H1 (cell line): ENCODE results near the gene ALPL. TPM values are rescaled to one million over a fixed set of nuclear protein-coding genes. Genes with fewer than 3 reads are reported as not detected.
A peak's percentile ranks its signal among the peaks of the same experiment; 100 is the strongest.

Experiments used
- CTCF ChIA-PET: fragments of 300-600 bp; sonication (Branson Sonifier 250); formaldehyde crosslinking; loops from one replicate; lab custom pipeline; 2021; ENCODE audit not compliant: partially characterized antibody; lab: Charles Lee
- POLR2A ChIA-PET: fragments of 300-600 bp; sonication (Branson Sonifier 250); formaldehyde crosslinking; loops from one replicate; lab custom pipeline; 2021; ENCODE audit warnings: inconsistent platforms; ENCODE audit not compliant: partially characterized antibody; lab: Charles Lee
- DNase-seq, 2 experiments: peaks; one replicate each; pipeline versions ENCODE4 v3.0.0 to v3.0.0-alpha.2; 2010 to 2022; ENCODE audit warnings: low spot score in 2 of 2, low read depth in 1 of 2, mixed read lengths in 1 of 2
- FAIRE-seq: peaks from 2 replicates; lab custom pipeline; 2011; peaks lifted over from hg19 to GRCh38; lab: Jason Lieb, UNC
- H2AFZ ChIP-seq: 2 replicates; pipeline ENCODE4 v1.8.1; 2012; ENCODE audit warnings: low read length, inconsistent platforms
- H2AK5ac ChIP-seq: 2 replicates; pipeline ENCODE4 v1.6.1; 2013; ENCODE audit warnings: low read depth, low read length
- H2BK120ac ChIP-seq: replicated peaks from 2 replicates; pipeline ENCODE3; 2013; ENCODE audit warnings: low read depth, low read length, inconsistent platforms
- H2BK12ac ChIP-seq: 2 replicates; pipeline ENCODE4 v1.6.1; 2013; ENCODE audit warnings: low read depth, low read length
- H2BK15ac ChIP-seq: 2 replicates; pipeline ENCODE4 v1.6.1; 2013; ENCODE audit warnings: low read length
- H2BK20ac ChIP-seq: 2 replicates; pipeline ENCODE4 v1.6.1; 2013; ENCODE audit warnings: low read length
- H2BK5ac ChIP-seq: 2 replicates; pipeline ENCODE4 v1.6.1; 2013; ENCODE audit warnings: low read depth, low read length
- H3K14ac ChIP-seq: 2 replicates; pipeline ENCODE4 v1.6.1; 2013; ENCODE audit warnings: inconsistent platforms; ENCODE audit not compliant: insufficient read length
- H3K18ac ChIP-seq: 2 replicates; pipeline ENCODE4 v1.6.1; 2013; ENCODE audit warnings: low read length; ENCODE audit errors: extremely low read depth
- H3K23ac ChIP-seq: 2 replicates; pipeline ENCODE4 v1.6.1; 2013; ENCODE audit warnings: inconsistent platforms; ENCODE audit not compliant: insufficient read length
- H3K23me2 ChIP-seq: 2 replicates; pipeline ENCODE4 v1.6.1; 2013; ENCODE audit warnings: low read depth, low read length
- H3K27ac ChIP-seq: 2 replicates; pipeline ENCODE4 v1.6.1; 2011; ENCODE audit warnings: low read depth, low read length, inconsistent platforms
- H3K27me3 ChIP-seq, 4 experiments: replicated peaks in 1 of 4; 1 replicate in 1 of 4; 2 replicates in 3 of 4; pipeline versions ENCODE4 v1.6.1 to v1.8.1; 2011 to 2013; ENCODE audit warnings: low read length in 3 of 4, mild to moderate bottlenecking in 3 of 4, inconsistent platforms in 2 of 4, mixed read lengths in 2 of 4, moderate library complexity in 1 of 4; ENCODE audit not compliant: control insufficient read depth in 3 of 4, insufficient read depth in 3 of 4; ENCODE audit errors: extremely low read depth in 1 of 4
- H3K36me3 ChIP-seq, 4 experiments: 2 replicates each; pipeline versions ENCODE4 v1.6.1 to v1.8.1; 2011 to 2013; ENCODE audit warnings: mild to moderate bottlenecking in 4 of 4, low read length in 3 of 4, moderate library complexity in 2 of 4, control low read depth in 1 of 4, inconsistent platforms in 1 of 4; ENCODE audit not compliant: insufficient read depth in 4 of 4, control insufficient read depth in 2 of 4
- H3K4ac ChIP-seq: replicated peaks from 2 replicates; pipeline ENCODE3; 2013; ENCODE audit warnings: low read length, low read depth, mixed read lengths, inconsistent platforms; ENCODE audit not compliant: insufficient read length
- H3K4me1 ChIP-seq, 4 experiments: replicated peaks in 1 of 4; 1 replicate in 1 of 4; 2 replicates in 3 of 4; pipeline versions ENCODE4 v1.6.1 to v1.8.1; 2011 to 2013; ENCODE audit warnings: low read length in 3 of 4, inconsistent platforms in 2 of 4, mixed read lengths in 1 of 4; ENCODE audit not compliant: insufficient read depth in 4 of 4, control insufficient read depth in 3 of 4
- H3K4me2 ChIP-seq, 2 experiments: 2 replicates each; pipeline versions ENCODE4 v1.6.1 to v1.8.1; 2011 to 2013; ENCODE audit warnings: low read depth in 2 of 2, low read length in 2 of 2, control low read depth in 1 of 2, inconsistent platforms in 1 of 2, mild to moderate bottlenecking in 1 of 2; ENCODE audit not compliant: insufficient read depth in 1 of 2
- H3K4me3 ChIP-seq, 4 experiments: fragments of 200-600, 300-600 bp in 1 of 4; sonication (generic), shearing (Covaris generic), sonication (Bioruptor Twin) in 1 of 4; 2 replicates each; pipeline versions ENCODE4 v1.5.1 to v1.8.1; 2011 to 2016; ENCODE audit warnings: low read length in 4 of 4, low read depth in 3 of 4, control low read depth in 2 of 4, inconsistent platforms in 2 of 4, mild to moderate bottlenecking in 2 of 4, mixed read lengths in 1 of 4, moderate library complexity in 1 of 4; ENCODE audit not compliant: insufficient read depth in 2 of 4; ENCODE audit errors: extremely low read depth in 1 of 4
- H3K56ac ChIP-seq: replicated peaks from 2 replicates; pipeline ENCODE3; 2013; ENCODE audit warnings: low read depth, mild to moderate bottlenecking, mixed read lengths, low read length, inconsistent platforms; ENCODE audit not compliant: insufficient read length
- H3K79me1 ChIP-seq: 2 replicates; pipeline ENCODE4 v1.6.1; 2013; ENCODE audit warnings: low read depth, low read length, control low read depth
- H3K79me2 ChIP-seq, 2 experiments: 2 replicates each; pipeline versions ENCODE4 v1.6.1 to v1.8.1; 2012 to 2013; ENCODE audit warnings: low read length in 2 of 2, mild to moderate bottlenecking in 2 of 2, inconsistent platforms in 1 of 2; ENCODE audit not compliant: insufficient read depth in 2 of 2, control insufficient read depth in 1 of 2
- H3K9ac ChIP-seq, 4 experiments: replicated peaks in 1 of 4; 1 replicate in 1 of 4; 2 replicates in 3 of 4; pipeline versions ENCODE4 v1.6.1 to v1.8.1; 2011 to 2013; ENCODE audit warnings: low read depth in 3 of 4, low read length in 3 of 4, control low read depth in 2 of 4, mild to moderate bottlenecking in 2 of 4, moderate library complexity in 2 of 4, inconsistent platforms in 1 of 4; ENCODE audit errors: extremely low read depth in 1 of 4
- H3K9me3 ChIP-seq, 2 experiments: 2 replicates each; pipeline versions ENCODE4 v1.6.1 to v1.8.1; 2012 to 2013; ENCODE audit warnings: mild to moderate bottlenecking in 2 of 2, moderate library complexity in 2 of 2, control low read depth in 1 of 2, inconsistent platforms in 1 of 2, low read depth in 1 of 2, low read length in 1 of 2, mixed read lengths in 1 of 2; ENCODE audit not compliant: insufficient read depth in 2 of 2
- H4K20me1 ChIP-seq, 2 experiments: replicated peaks in 1 of 2; 2 replicates each; pipeline versions ENCODE3 to v1.8.1; 2011 to 2013; ENCODE audit warnings: inconsistent platforms in 2 of 2, low read length in 2 of 2, mild to moderate bottlenecking in 1 of 2; ENCODE audit not compliant: insufficient read depth in 2 of 2, control insufficient read depth in 1 of 2
- H4K5ac ChIP-seq: 2 replicates; pipeline ENCODE4 v1.6.1; 2013; ENCODE audit warnings: low read length, low read depth, mixed read lengths, inconsistent platforms; ENCODE audit not compliant: insufficient read length
- H4K8ac ChIP-seq: 2 replicates; pipeline ENCODE4 v1.8.0; 2013; ENCODE audit warnings: mild to moderate bottlenecking, moderate library complexity, low read length, inconsistent platforms; ENCODE audit not compliant: insufficient read depth; ENCODE audit errors: extremely low read depth
- H4K91ac ChIP-seq: replicated peaks from 2 replicates; pipeline ENCODE3; 2013; ENCODE audit warnings: low read length, mixed read lengths, inconsistent platforms; ENCODE audit not compliant: insufficient read length
- KDM1A ChIP-seq: fragments of 200-600, 300-600 bp; sonication (generic); IDR thresholded peaks from 2 replicates; pipeline ENCODE4 v1.7.1; 2016; ENCODE audit warnings: mild to moderate bottlenecking, low read length, borderline replicate concordance
- KDM5A ChIP-seq: fragments of 200-600 bp; IDR thresholded peaks from 2 replicates; pipeline ENCODE4 v1.7.1; 2012; ENCODE audit warnings: mild to moderate bottlenecking, low read length, inconsistent platforms, mixed read lengths
- WGBS, 2 experiments: shearing (Covaris generic) in 1 of 2; methylation state at CpG; one replicate each; pipeline versions ENCODE4 v1.1.6 to v1.1.7; 2013 to 2015; ENCODE audit warnings: low lambda C conversion rate in 2 of 2, mixed read lengths in 2 of 2, inconsistent platforms in 1 of 2, low coverage in 1 of 2, missing lambda C conversion rate in 1 of 2; ENCODE audit not compliant: insufficient replicate concordance in 2 of 2, insufficient coverage in 1 of 2, insufficient read length in 1 of 2; ENCODE audit errors: extremely low coverage in 1 of 2, missing lambda C conversion rate in 1 of 2; 5-methylcytosine and 5-hydroxymethylcytosine counted together
- polyA plus RNA-seq, 7 experiments: library from polyadenylated mRNA; depleted of rRNA in 3 of 7; stranded (reverse) in 5 of 7; unstranded in 2 of 7; fragments of >200 nt in 5 of 7; fragments of 200-250 nt in 2 of 7; gene quantifications; 1 replicate in 5 of 7; 2 replicates in 1 of 7; 4 replicates in 1 of 7; pipeline versions ENCODE4 v1.2.1 to v1.2.3, GENCODE V29; 2011 to 2013; ENCODE audit warnings: missing spikeins in 2 of 7, mixed read lengths in 2 of 7
- total RNA-seq: library from RNA; stranded (reverse); fragmentation: NEBNext Ultra II Directional; extraction: Animal tissue kit (Norgen Biotek cat#: 25700); gene quantifications from 2 replicates; pipeline ENCODE4 v1.2.1, GENCODE V29; 2021

ALPL gene
- total and polyA plus RNA-seq, 2 of the 8 experiments (the other 6 are each of a cell fraction or from before 2014, with no cell fraction given) = 175 to 362 TPM

- no peaks in the 10 kb centered on the region for H3K9me3 ChIP-seq
- TF ChIP-seq KDM1A (peak; percentile 48; the same call in 1 of the 2 replicates), KDM5A (no peak)
- no peak overlapping the region for H3K9ac ChIP-seq
- no peak overlapping the region for H3K23ac ChIP-seq
- WGBS, 2 experiments = 92% methylated on average over 2 of the region's 2 CpGs; no CpG with 5 or more reads in 1 of the 2 experiments
- H2AK5ac ChIP-seq = no peak overlapping the region
- H3K4ac ChIP-seq = no peak overlapping the region
- H4K5ac ChIP-seq = no peak overlapping the region
- H3K18ac ChIP-seq = no peak overlapping the region
- H3K4me1 ChIP-seq = peaks cover 16 to 27% (median 19%) of the 10 kb centered on the region in 4 experiments
- no peaks in the 10 kb centered on the region for H3K23me2 ChIP-seq
- H2BK5ac ChIP-seq = no peak overlapping the region
- no peak overlapping the region for H3K27ac ChIP-seq
- H3K27me3 ChIP-seq = no peaks in the 10 kb centered on the region
- H3K79me2 ChIP-seq = peaks cover 0 to 58% of the 10 kb centered on the region in 2 experiments; a peak in 2 of 4 replicates
- H2BK20ac ChIP-seq = no peak overlapping the region
- H4K20me1 ChIP-seq = peaks cover 8 to 22% of the 10 kb centered on the region in 2 experiments
- peaks cover 23% of the 10 kb centered on the region for H3K79me1 ChIP-seq
- ChIA-PET CTCF (interaction anchor here (0.9 to 13.3 kb wide), 7 partner anchors 14 to 164 kb away, joined by 3 to 372 read pairs (median 4); partner anchors contain the start of gene ALPL), POLR2A (interaction anchor here (1.1 to 3.6 kb wide), 2 partner anchors 24 to 27 kb away, joined by 3 to 16 read pairs; partner anchors contain the start of gene ALPL)
- no peak overlapping the region for H2BK15ac ChIP-seq
- no peak overlapping the region for H2BK120ac ChIP-seq
- H3K14ac ChIP-seq = no peak overlapping the region
- H3K4me2 ChIP-seq = no peak overlapping the region
- 0 out of 8 replicates have a peak, but pooled peaks cover 0 to 2% (median 0%) of the 10 kb centered on the region in 4 experiments for H3K36me3 ChIP-seq
- no peak overlapping the region for H2BK12ac ChIP-seq
- no peak overlapping the region for H3K56ac ChIP-seq
- no peak overlapping the region for H4K91ac ChIP-seq
- FAIRE-seq (no peak), DNase-seq (no peak)
- H2AFZ ChIP-seq = no peak overlapping the region
- H3K4me3 ChIP-seq = no peak overlapping the region
- no peak overlapping the region for H4K8ac ChIP-seq
These were observed 27.0 kb downstream of the ALPL start for GRCh38 chr1:21536218-21536617.
